GM12874 (cell line): ENCODE measurements around the gene HDAC7.

Source experiments
- CTCF ChIP-seq: IDR thresholded peaks from 2 replicates; pipeline ENCODE4 v1.5.1; 2011; ENCODE audit warnings: low read depth, mild to moderate bottlenecking, control low read depth, low read length, moderate library complexity; ENCODE audit not compliant: insufficient read depth

Gene HDAC7

GRCh38 chr12:47855502-47855901 is 35.8 kb upstream of the HDAC7 start:
- TF ChIP-seq CTCF: no peak

- no peak for TF ChIP-seq CTCF
Observed at GRCh38 chr12:47854531-47854930, 34.8 kb upstream of the HDAC7 start.

- TF ChIP-seq CTCF: no peak
Observed at GRCh38 chr12:47852096-47852571, 32.4 kb upstream of the HDAC7 start.

- no peak for TF ChIP-seq CTCF
Observed at GRCh38 chr12:47851303-47851952, 31.7 kb upstream of the HDAC7 start.

- TF ChIP-seq CTCF: no peak
Observed at GRCh38 chr12:47850153-47851084, 30.7 kb upstream of the HDAC7 start.

- no peak for TF ChIP-seq CTCF
Observed at GRCh38 chr12:47849261-47849660, 29.6 kb upstream of the HDAC7 start.

- TF ChIP-seq CTCF: no peak
Observed at GRCh38 chr12:47848853-47849252, 29.1 kb upstream of the HDAC7 start.
